Hepatocyte (in vitro differentiated cells): ENCODE data around the gene RASIP1.

Experiments used
- EZH2 ChIP-seq: fragments of 200-600 bp; sonication (generic); IDR thresholded peaks from 2 replicates; pipeline ENCODE4 v1.6.1; 2016; ENCODE audit warnings: antibody characterized with exemption, mild to moderate bottlenecking, borderline replicate concordance
- EZH2phosphoT487 ChIP-seq: fragments of 200-600 bp; sonication (generic); IDR thresholded peaks from one replicate; pipeline ENCODE4 v1.6.1; 2018; ENCODE audit warnings: antibody characterized with exemption, mild to moderate bottlenecking, low read depth, moderate library complexity; ENCODE audit not compliant: unreplicated experiment, severe bottlenecking
- TF ChIP-seq, protein P1 (sequence below): fragments of 200-600 bp; sonication (generic); IDR thresholded peaks from 2 replicates; pipeline ENCODE4 v1.5.1; 2016; ENCODE audit warnings: antibody characterized with exemption, mild to moderate bottlenecking; ENCODE audit not compliant: poor library complexity

DNA sequence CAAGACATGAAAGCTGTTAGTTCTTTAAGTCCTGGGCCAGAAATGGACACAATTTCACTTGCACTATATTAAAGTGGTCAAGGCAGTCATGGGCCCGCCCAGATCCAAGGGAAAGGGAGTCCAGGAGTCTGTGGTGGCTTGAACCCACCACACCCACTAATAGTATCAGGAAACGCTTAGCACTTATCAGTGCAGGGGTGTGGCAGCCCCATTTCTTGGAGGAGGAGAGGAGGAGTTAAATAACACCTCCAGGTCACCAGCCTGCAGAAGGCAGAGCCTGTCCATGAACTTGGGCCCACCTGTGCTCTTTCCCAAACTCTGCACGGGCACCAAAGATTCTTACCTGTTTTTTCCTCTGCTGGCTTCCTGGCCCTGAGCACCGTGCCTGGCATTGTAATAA is 62.2 kb downstream of the RASIP1 start:
- TF ChIP-seq EZH2 (no peak), EZH2phosphoT487 (no peak)
- TF ChIP-seq, protein P1, sequence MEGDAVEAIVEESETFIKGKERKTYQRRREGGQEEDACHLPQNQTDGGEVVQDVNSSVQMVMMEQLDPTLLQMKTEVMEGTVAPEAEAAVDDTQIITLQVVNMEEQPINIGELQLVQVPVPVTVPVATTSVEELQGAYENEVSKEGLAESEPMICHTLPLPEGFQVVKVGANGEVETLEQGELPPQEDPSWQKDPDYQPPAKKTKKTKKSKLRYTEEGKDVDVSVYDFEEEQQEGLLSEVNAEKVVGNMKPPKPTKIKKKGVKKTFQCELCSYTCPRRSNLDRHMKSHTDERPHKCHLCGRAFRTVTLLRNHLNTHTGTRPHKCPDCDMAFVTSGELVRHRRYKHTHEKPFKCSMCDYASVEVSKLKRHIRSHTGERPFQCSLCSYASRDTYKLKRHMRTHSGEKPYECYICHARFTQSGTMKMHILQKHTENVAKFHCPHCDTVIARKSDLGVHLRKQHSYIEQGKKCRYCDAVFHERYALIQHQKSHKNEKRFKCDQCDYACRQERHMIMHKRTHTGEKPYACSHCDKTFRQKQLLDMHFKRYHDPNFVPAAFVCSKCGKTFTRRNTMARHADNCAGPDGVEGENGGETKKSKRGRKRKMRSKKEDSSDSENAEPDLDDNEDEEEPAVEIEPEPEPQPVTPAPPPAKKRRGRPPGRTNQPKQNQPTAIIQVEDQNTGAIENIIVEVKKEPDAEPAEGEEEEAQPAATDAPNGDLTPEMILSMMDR = no peak
